DND-41 (cell line): ENCODE data around the gene USB1.
A peak's percentile ranks its signal among the peaks of the same experiment; 100 is the strongest.

Experiments
- ATAC-seq: fragments of 200-7000 bp; cut with Tn5 transposase; 3 replicates; pipeline ENCODE4 v1.9.1; 2021; ENCODE audit warnings: low read depth; ENCODE audit not compliant: insufficient read depth
- DNase-seq: peaks from one replicate; pipeline ENCODE4 v3.0.0-alpha.2; 2020
- H2AFZ ChIP-seq: 2 replicates; pipeline ENCODE4 v1.6.0; 2012; ENCODE audit warnings: low read depth, low read length
- H3K27ac ChIP-seq: 2 replicates; pipeline ENCODE4 v1.5.1; 2012; ENCODE audit warnings: low read length, inconsistent platforms
- H3K27me3 ChIP-seq: fragments of 200-600 bp; sonication (generic); 2 replicates; pipeline ENCODE4 v1.6.0; 2012; ENCODE audit warnings: low read length, mild to moderate bottlenecking, inconsistent platforms; ENCODE audit not compliant: insufficient read depth, poor library complexity
- H3K36me3 ChIP-seq: 2 replicates; pipeline ENCODE4 v1.5.1; 2012; ENCODE audit warnings: low read length, inconsistent platforms; ENCODE audit not compliant: insufficient read depth
- H3K4me1 ChIP-seq: 2 replicates; pipeline ENCODE4 v1.5.1; 2012; ENCODE audit warnings: mild to moderate bottlenecking, low read length; ENCODE audit not compliant: insufficient read depth
- H3K4me2 ChIP-seq: 2 replicates; pipeline ENCODE4 v1.6.0; 2012; ENCODE audit warnings: mild to moderate bottlenecking, moderate library complexity, low read length, inconsistent platforms; ENCODE audit not compliant: insufficient read depth
- H3K4me3 ChIP-seq, 2 experiments: fragments of 200-600 bp in 1 of 2; shearing (Covaris generic) in 1 of 2; 2 replicates each; pipeline ENCODE4 v1.5.1; 2012 to 2016; ENCODE audit warnings: inconsistent platforms in 2 of 2, low read length in 2 of 2, mild to moderate bottlenecking in 2 of 2, low read depth in 1 of 2, moderate library complexity in 1 of 2
- H3K79me2 ChIP-seq: 2 replicates; pipeline ENCODE4 v1.6.0; 2012; ENCODE audit warnings: low read length, inconsistent platforms; ENCODE audit not compliant: insufficient read depth
- H3K9ac ChIP-seq: 2 replicates; pipeline ENCODE4 v1.6.0; 2012; ENCODE audit warnings: low read depth, mild to moderate bottlenecking, inconsistent platforms, low read length, moderate library complexity
- H3K9me3 ChIP-seq: 2 replicates; pipeline ENCODE4 v1.5.1; 2012; ENCODE audit warnings: low read length, moderate library complexity, mild to moderate bottlenecking, inconsistent platforms; ENCODE audit not compliant: insufficient read depth, severe bottlenecking
- H4K20me1 ChIP-seq: 2 replicates; pipeline ENCODE4 v1.6.0; 2012; ENCODE audit warnings: low read length; ENCODE audit not compliant: insufficient read depth
- CTCF ChIP-seq: IDR thresholded peaks from 2 replicates; pipeline ENCODE4 v1.5.1; 2012; ENCODE audit warnings: borderline replicate concordance, low read length, moderate library complexity, mild to moderate bottlenecking; ENCODE audit not compliant: poor library complexity, severe bottlenecking; ENCODE audit errors: extremely low read depth
- EZH2 ChIP-seq: IDR thresholded peaks from 3 replicates; pipeline ENCODE4 v1.6.1; 2012; ENCODE audit warnings: borderline replicate concordance, low read depth, mild to moderate bottlenecking, moderate library complexity, low read length, inconsistent platforms; ENCODE audit not compliant: severe bottlenecking

USB1 gene

GRCh38 chr16:57970970-57971369 lies 30.2 kb upstream of the USB1 start, which contains the start of gene CNGB1:
Gene CNGB1 (minus strand): TSS chr16:57971128. CDS start chr16:57967286, 3,842 bp downstream.
- Histone ChIP-seq H3K9me3 (no peaks in the 10 kb centered on the region), H3K27me3 (no peaks in the 10 kb centered on the region)

GRCh38 chr16:57971848-57972247 lies 29.4 kb upstream of the USB1 start:
- DNase-seq (no peak), ATAC-seq (no peak)
- Histone ChIP-seq H3K4me2 (no peak overlapping the region), H3K27ac (no peak overlapping the region), H3K9ac (no peak overlapping the region), H3K36me3 (no peaks in the 10 kb centered on the region), H3K79me2 (no peaks in the 10 kb centered on the region), H2AFZ (no peak overlapping the region), H3K4me3 (no peak overlapping the region), H3K4me1 (no peaks in the 10 kb centered on the region), H3K27me3 (no peaks in the 10 kb centered on the region), H3K9me3 (no peaks in the 10 kb centered on the region), H4K20me1 (no peaks in the 10 kb centered on the region)
- TF ChIP-seq EZH2 (no peak), CTCF (no peak)

More at GRCh38 chr16:57970970-57971369, 30.2 kb upstream of the USB1 start, which contains the start of gene CNGB1:
- no peak within 1 kb of the TSS for H3K9ac ChIP-seq
- no peak within 1 kb of the TSS for H3K4me2 ChIP-seq
- H4K20me1 ChIP-seq = no peaks in the 10 kb centered on the region
- no peak for DNase-seq
- H3K4me3 ChIP-seq = no peak within 1 kb of the TSS
- no peak within 1 kb of the TSS for H2AFZ ChIP-seq
- H3K27ac ChIP-seq = no peak within 1 kb of the TSS
- no peak for TF ChIP-seq CTCF
- no peak for TF ChIP-seq EZH2
- ATAC-seq = no peak
- H3K79me2 ChIP-seq = no peaks in the 10 kb centered on the region
- no peaks in the 10 kb centered on the region for H3K36me3 ChIP-seq
- no peaks in the 10 kb centered on the region for H3K4me1 ChIP-seq

- DNase-seq (no peak), ATAC-seq (peak; percentile 44; the same call in 1 of the 3 replicates)
- no peaks in the 10 kb centered on the region for H4K20me1 ChIP-seq
- H3K9ac ChIP-seq = no peak overlapping the region
- H3K36me3 ChIP-seq = no peaks in the 10 kb centered on the region
- H3K79me2 ChIP-seq = no peaks in the 10 kb centered on the region
- H2AFZ ChIP-seq = no peak overlapping the region
- no peaks in the 10 kb centered on the region for H3K27me3 ChIP-seq
- H3K4me3 ChIP-seq = no peak overlapping the region
- TF ChIP-seq EZH2 (no peak), CTCF (no peak)
- no peak overlapping the region for H3K27ac ChIP-seq
- no peak overlapping the region for H3K4me2 ChIP-seq
- no peaks in the 10 kb centered on the region for H3K9me3 ChIP-seq
- no peaks in the 10 kb centered on the region for H3K4me1 ChIP-seq
Measured at GRCh38 chr16:57972306-57972705, 28.9 kb upstream of the USB1 start.
